ENCODE results near the gene RDH5.

- TF ChIP-seq CTCF (IDR thresholded peaks at IDR 0.05; ENCODE audit: poor library complexity, severe bottlenecking) (no peak), POLR2AphosphoS5 (IDR thresholded peaks at IDR 0.05) (no peak), EP300 (conservative IDR thresholded peaks at IDR 0.05; ENCODE audit: poor library complexity, severe bottlenecking) (no peak), MXI1 (conservative IDR thresholded peaks at IDR 0.05; ENCODE audit: poor library complexity, severe bottlenecking) (no peak), SMC3 (conservative IDR thresholded peaks at IDR 0.05; ENCODE audit: poor library complexity) (no peak), RAD21 (conservative IDR thresholded peaks at IDR 0.05) (no peak), EZH2 (IDR thresholded peaks at IDR 0.05; ENCODE audit: borderline replicate concordance, insufficient read depth, low read length, poor library complexity, severe bottlenecking) (no peak), TAF1 (IDR thresholded peaks at IDR 0.05; ENCODE audit: low read depth) (no peak)
- TF ChIP-seq, protein P1, sequence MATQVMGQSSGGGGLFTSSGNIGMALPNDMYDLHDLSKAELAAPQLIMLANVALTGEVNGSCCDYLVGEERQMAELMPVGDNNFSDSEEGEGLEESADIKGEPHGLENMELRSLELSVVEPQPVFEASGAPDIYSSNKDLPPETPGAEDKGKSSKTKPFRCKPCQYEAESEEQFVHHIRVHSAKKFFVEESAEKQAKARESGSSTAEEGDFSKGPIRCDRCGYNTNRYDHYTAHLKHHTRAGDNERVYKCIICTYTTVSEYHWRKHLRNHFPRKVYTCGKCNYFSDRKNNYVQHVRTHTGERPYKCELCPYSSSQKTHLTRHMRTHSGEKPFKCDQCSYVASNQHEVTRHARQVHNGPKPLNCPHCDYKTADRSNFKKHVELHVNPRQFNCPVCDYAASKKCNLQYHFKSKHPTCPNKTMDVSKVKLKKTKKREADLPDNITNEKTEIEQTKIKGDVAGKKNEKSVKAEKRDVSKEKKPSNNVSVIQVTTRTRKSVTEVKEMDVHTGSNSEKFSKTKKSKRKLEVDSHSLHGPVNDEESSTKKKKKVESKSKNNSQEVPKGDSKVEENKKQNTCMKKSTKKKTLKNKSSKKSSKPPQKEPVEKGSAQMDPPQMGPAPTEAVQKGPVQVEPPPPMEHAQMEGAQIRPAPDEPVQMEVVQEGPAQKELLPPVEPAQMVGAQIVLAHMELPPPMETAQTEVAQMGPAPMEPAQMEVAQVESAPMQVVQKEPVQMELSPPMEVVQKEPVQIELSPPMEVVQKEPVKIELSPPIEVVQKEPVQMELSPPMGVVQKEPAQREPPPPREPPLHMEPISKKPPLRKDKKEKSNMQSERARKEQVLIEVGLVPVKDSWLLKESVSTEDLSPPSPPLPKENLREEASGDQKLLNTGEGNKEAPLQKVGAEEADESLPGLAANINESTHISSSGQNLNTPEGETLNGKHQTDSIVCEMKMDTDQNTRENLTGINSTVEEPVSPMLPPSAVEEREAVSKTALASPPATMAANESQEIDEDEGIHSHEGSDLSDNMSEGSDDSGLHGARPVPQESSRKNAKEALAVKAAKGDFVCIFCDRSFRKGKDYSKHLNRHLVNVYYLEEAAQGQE (IDR thresholded peaks at IDR 0.05; ENCODE audit: borderline replicate concordance): no peak
Observed at GRCh38 chr12:55727643-55728185, 7.5 kb downstream of the RDH5 start.

All from neural cell (in vitro differentiated cells).